K562 (cell line): ENCODE results near the gene CFD. TPM values are rescaled to one million over a fixed set of nuclear protein-coding genes. Genes with fewer than 3 reads are reported as not detected.

Source experiments
- ARNT ChIP-seq, 2 experiments: fragments of 450-650 bp; IDR thresholded peaks; 2 replicates each; pipeline ENCODE4 v1.6.1; 2016; ENCODE audit warnings: mild to moderate bottlenecking in 1 of 2
- BHLHE40 ChIP-seq: IDR thresholded peaks from 2 replicates; pipeline ENCODE4 v1.6.1; 2011; ENCODE audit warnings: low read length, improper control_type of control experiment
- DMBX1 ChIP-seq: fragments of 250-450 bp; sonication (Bioruptor Pico); IDR thresholded peaks from 2 replicates; pipeline ENCODE4 v1.8.0; 2022; ENCODE audit warnings: inconsistent platforms, mild to moderate bottlenecking, moderate library complexity, borderline replicate concordance
- ETS1 ChIP-seq: conservative IDR thresholded peaks from 2 replicates; pipeline ENCODE4 v1.6.1; 2011; ENCODE audit warnings: low read depth, mild to moderate bottlenecking, low read length; ENCODE audit not compliant: control insufficient read depth
- HDAC1 ChIP-seq, 2 experiments: fragments of 450-650 bp; IDR thresholded peaks; 2 replicates each; pipeline ENCODE4 v1.6.1; 2016 to 2017; ENCODE audit warnings: inconsistent platforms in 1 of 2, mild to moderate bottlenecking in 1 of 2, moderate library complexity in 1 of 2
- RBM39 ChIP-seq: fragments of 200-400 bp; formaldehyde crosslinking; optimal IDR thresholded peaks from 2 replicates; pipeline ENCODE3; 2018; ENCODE audit warnings: low read depth, low read length
- RCOR1 ChIP-seq, 2 experiments: IDR thresholded peaks; 2 replicates each; pipeline ENCODE4 v1.6.1; 2012; ENCODE audit warnings: low read depth in 2 of 2, low read length in 2 of 2, borderline replicate concordance in 1 of 2, improper control_type of control experiment in 1 of 2
- SIN3A ChIP-seq, 2 experiments: fragments of 150-350 bp in 1 of 2; IDR thresholded peaks; 2 replicates each; pipeline ENCODE4 v1.6.1; 2011 to 2016; ENCODE audit warnings: borderline replicate concordance in 2 of 2, low read depth in 2 of 2, low read length in 2 of 2, mild to moderate bottlenecking in 2 of 2, moderate library complexity in 2 of 2; ENCODE audit not compliant: control insufficient read depth in 1 of 2
- SIRT6 ChIP-seq: IDR thresholded peaks from one replicate; pipeline ENCODE4 v1.6.1; 2012; ENCODE audit warnings: low read depth, mild to moderate bottlenecking, control low read depth, inconsistent platforms, low read length, moderate library complexity
- SMAD1 ChIP-seq: fragments of 150-350 bp; IDR thresholded peaks from 2 replicates; pipeline ENCODE4 v1.6.1; 2014; ENCODE audit warnings: low read length, low read depth; ENCODE audit not compliant: partially characterized antibody
- SMARCE1 ChIP-seq: fragments of 450-650 bp; IDR thresholded peaks from 2 replicates; pipeline ENCODE4 v1.7.1; 2016; ENCODE audit warnings: mild to moderate bottlenecking
- ZKSCAN8 ChIP-seq: fragments of 200-800 bp; sonication (Bioruptor generic); IDR thresholded peaks from 2 replicates; pipeline ENCODE4 v1.6.1; 2016; ENCODE audit warnings: missing genetic modification characterization, missing compliant biosample characterization
- ZNF282 ChIP-seq: sonication (generic); formaldehyde crosslinking; IDR thresholded peaks from 2 replicates; pipeline ENCODE4 v1.8.1; 2023; ENCODE audit warnings: missing genetic modification reagents
- ZNF3 ChIP-seq: fragments of 250-450 bp; sonication (Bioruptor Pico); IDR thresholded peaks from 2 replicates; pipeline ENCODE4 v1.5.0; 2021; ENCODE audit warnings: mild to moderate bottlenecking, moderate library complexity
- polyA plus RNA-seq, 8 experiments: library from polyadenylated mRNA; depleted of rRNA in 4 of 8; stranded (reverse) in 5 of 8; unstranded in 3 of 8; fragments of >200 nt; fragmentation: Nextera tagmentation in 2 of 8; fragmentation: Illumina TruSeq in 1 of 8; extraction: Ambion mirVana in 2 of 8; extraction: Trizol in 1 of 8; gene quantifications; 2 replicates each; pipeline versions ENCODE4 v1.2.1 to v1.2.3, GENCODE V29; 2011 to 2014; ENCODE audit warnings: inconsistent platforms in 1 of 8, missing spikeins in 1 of 8
- total RNA-seq, 7 experiments: library from RNA; depleted of rRNA in 6 of 7; stranded (reverse); fragments of >200 nt in 6 of 7; fragmentation: Illumina TruSeq in 2 of 7; extraction: Trizol in 2 of 7; gene quantifications; 2 replicates each; pipeline versions ENCODE4 v1.2.1 to v1.2.3, GENCODE V29; 2011 to 2021; ENCODE audit warnings: low replicate concordance in 1 of 7
- TF ChIP-seq, protein P1 (sequence below), 2 experiments: fragments of 450-650 bp in 1 of 2; sonication (generic) in 1 of 2; formaldehyde crosslinking in 1 of 2; IDR thresholded peaks; 2 replicates each; pipeline versions ENCODE4 v1.7.1 to v1.9.0; 2016 to 2022; ENCODE audit warnings: inconsistent platforms in 1 of 2, mild to moderate bottlenecking in 1 of 2, missing genetic modification reagents in 1 of 2

CFD gene
- total and polyA plus RNA-seq, 9 of the 15 experiments (the other 6 are each of a cell fraction or from before 2014, with no cell fraction given): 0.52 to 59.4 (median 7.6) TPM

DNA sequence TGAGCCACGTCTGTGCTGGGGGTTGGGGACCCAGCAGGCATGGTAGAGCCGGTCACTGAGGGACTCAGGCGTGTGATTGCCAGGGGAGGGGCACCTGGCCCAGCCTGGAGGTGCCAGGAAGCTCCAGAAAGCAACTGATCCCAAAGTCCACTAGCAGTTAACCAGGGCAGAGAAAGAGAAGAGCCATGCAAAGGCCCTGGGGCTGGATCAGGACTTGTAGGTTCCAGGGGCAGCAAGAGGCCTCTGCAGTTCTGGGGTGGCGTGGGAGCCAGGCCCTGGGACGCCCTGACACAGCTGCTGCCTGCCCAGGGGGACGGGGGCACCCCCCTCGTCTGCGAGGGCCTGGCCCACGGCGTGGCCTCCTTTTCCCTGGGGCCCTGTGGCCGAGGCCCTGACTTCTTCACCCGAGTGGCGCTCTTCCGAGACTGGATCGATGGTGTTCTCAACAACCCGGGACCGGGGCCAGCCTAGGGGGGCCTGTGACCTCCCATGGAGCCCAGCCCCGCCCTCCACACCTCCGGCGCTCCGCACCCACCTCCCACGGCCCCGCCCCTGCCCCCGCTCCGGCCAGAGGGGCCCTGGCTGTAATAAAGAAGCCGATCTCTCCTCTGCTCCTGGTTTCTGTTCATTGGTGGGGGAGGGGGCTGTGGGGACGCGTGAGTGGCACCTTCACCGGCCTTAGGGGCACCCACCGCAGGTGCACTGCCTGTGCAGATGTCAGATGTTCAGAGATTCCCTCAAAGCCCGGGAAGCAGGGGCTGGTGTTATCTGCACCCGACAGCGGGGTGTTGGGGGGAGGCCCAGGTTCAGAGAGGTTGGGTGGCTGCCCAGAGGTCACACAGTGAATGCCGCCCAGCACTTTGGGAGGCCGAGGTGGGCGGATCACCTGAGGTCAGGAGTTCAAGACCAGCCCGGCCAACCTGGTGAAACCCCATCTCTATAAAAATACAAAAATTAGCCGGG lies 27.8 kb upstream of the CFD start (continued):
- TF ChIP-seq ETS1 (no peak), ZNF282 (CRISPR knock-in tag) (no peak), DMBX1 (no peak), ARNT (IDR thresholded peaks at IDR 0.05) (no peak), HDAC1 (IDR thresholded peaks at IDR 0.05) (0 out of 4 replicates have a peak, but pooled peaks have one; percentile 16 to 38), SIN3A (IDR thresholded peaks at IDR 0.05; ENCODE audit: borderline replicate concordance in 2 of 2, control insufficient read depth in 1 of 2, low read depth in 2 of 2, low read length in 2 of 2) (no peak), ZKSCAN8 (CRISPR knock-in tag) (no peak), SMARCE1 (no peak), ZNF3 (CRISPR knock-in tag) (no peak), SMAD1 (no peak), RCOR1 (IDR thresholded peaks at IDR 0.05; ENCODE audit: borderline replicate concordance in 1 of 2, low read depth in 2 of 2, low read length in 2 of 2) (peak in 1 of 2 experiments; percentile 49; a peak in 1 of 4 replicates), BHLHE40 (no peak), SIRT6 (no peak), RBM39 (no peak)
- TF ChIP-seq, protein P1, sequence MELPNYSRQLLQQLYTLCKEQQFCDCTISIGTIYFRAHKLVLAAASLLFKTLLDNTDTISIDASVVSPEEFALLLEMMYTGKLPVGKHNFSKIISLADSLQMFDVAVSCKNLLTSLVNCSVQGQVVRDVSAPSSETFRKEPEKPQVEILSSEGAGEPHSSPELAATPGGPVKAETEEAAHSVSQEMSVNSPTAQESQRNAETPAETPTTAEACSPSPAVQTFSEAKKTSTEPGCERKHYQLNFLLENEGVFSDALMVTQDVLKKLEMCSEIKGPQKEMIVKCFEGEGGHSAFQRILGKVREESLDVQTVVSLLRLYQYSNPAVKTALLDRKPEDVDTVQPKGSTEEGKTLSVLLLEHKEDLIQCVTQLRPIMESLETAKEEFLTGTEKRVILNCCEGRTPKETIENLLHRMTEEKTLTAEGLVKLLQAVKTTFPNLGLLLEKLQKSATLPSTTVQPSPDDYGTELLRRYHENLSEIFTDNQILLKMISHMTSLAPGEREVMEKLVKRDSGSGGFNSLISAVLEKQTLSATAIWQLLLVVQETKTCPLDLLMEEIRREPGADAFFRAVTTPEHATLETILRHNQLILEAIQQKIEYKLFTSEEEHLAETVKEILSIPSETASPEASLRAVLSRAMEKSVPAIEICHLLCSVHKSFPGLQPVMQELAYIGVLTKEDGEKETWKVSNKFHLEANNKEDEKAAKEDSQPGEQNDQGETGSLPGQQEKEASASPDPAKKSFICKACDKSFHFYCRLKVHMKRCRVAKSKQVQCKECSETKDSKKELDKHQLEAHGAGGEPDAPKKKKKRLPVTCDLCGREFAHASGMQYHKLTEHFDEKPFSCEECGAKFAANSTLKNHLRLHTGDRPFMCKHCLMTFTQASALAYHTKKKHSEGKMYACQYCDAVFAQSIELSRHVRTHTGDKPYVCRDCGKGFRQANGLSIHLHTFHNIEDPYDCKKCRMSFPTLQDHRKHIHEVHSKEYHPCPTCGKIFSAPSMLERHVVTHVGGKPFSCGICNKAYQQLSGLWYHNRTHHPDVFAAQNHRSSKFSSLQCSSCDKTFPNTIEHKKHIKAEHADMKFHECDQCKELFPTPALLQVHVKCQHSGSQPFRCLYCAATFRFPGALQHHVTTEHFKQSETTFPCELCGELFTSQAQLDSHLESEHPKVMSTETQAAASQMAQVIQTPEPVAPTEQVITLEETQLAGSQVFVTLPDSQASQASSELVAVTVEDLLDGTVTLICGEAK (IDR thresholded peaks at IDR 0.05): no peak
- TF ChIP-seq, protein P1 (CRISPR knock-in tag; IDR thresholded peaks at IDR 0.05): no peak
